AG20443 (cell line): ENCODE data around the gene U2AF1.
"Not testable (repeated sequence)": the region's sequence is repeated elsewhere in the genome, so short reads cannot be mapped to it uniquely, and the experiment has no call there.

Source experiments
- DNase-seq: peaks from one replicate; pipeline ENCODE4 v3.0.0; 2012; ENCODE audit warnings: low spot score, mixed read lengths

U2AF1 gene

DNA sequence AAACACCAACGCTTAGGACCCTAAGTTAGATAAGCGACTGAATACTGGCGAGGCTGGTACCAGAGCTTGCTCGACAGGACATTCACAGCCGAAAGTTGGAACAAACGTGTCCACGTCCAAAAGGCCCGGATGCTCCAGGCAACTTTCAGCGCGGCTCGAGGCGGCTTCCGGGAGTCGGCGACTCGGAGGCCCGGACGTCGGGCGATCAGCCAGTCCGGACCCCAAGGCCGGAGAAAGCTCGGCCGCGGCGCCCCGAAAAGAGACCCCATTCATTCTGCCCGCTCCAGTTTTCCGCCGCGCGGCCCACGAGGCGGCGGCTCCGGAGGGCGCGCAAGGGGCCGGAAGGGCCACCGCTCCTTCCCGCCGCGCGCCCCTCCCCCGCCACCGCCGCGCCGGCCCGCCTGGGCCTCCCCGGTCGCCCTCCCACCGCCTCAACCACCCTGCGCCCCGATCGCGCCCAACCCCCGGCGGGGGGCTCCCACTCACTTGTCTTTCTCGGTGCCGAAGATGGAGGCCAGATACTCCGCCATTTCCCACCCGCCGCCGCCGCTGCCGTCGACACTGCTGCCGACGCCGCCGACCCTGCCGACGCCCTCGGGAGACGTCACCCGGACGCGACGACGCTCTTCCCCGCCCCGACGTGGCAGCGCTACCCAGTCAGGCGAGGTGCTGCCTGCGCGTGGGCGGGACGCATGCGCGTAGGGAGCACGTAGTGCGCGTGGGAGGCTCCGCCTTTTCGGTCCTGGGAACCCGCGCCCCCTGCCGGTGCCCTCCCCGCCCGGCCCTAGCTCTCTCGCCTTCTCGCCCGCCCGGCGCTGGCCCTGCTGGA is at the start of gene U2AF1:
TSS of gene U2AF1 (minus strand) at position 606 of the 829 bp plus-strand sequence. CDS start at position 530, 76 bp downstream.
- not testable (repeated sequence) for DNase-seq

- not testable (repeated sequence) for DNase-seq
Measured at GRCh38 chr21:43153601-43154000, 46.2 kb upstream of the U2AF1 start.

DNA sequence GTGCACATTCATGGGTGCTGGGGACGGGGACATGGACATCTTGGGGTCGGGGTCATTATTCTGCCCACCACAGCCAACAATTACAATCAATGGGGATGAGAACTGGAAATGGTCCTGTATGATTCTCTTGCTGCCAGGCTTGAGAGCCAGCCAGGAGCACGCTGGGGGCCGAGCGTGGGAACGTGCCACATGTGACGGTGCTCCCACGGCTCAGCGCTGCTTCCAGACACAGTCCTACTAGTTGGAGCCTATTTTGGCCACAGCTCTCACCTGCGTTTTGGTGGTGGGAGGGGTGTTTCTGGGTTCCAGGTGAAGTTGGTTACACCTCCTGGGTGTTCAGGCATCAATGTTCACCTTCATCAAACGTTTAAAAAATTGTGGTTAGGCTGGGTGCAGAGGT is 42.0 kb upstream of the U2AF1 start:
- not testable (repeated sequence) for DNase-seq

- not testable (repeated sequence) for DNase-seq
Measured at GRCh38 chr21:43147999-43148398, 40.6 kb upstream of the U2AF1 start.

GRCh38 chr21:43146637-43147036 is 39.3 kb upstream of the U2AF1 start:
- DNase-seq, result not testable (repeated sequence)

DNA sequence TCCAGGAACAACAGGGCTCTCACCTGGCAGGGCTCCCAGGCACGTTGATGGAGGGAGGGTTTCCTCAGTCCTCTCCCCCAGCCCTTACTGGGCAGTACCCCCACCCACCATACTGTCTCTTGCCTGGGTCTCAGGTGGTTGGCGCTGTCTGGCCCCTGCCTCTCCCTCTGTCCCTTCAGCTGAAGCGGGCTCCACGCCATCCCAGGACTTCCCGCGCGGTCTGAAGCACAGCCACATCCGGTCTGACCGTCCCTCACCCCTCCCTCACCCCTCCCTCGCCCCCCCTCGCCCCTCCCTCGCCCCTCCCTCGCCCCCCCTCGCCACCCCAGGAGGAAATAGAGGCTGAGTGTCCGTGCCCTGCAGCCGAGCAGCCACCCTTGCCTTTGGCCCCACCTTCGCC is 34.0 kb upstream of the U2AF1 start:
- not testable (repeated sequence) for DNase-seq

DNA sequence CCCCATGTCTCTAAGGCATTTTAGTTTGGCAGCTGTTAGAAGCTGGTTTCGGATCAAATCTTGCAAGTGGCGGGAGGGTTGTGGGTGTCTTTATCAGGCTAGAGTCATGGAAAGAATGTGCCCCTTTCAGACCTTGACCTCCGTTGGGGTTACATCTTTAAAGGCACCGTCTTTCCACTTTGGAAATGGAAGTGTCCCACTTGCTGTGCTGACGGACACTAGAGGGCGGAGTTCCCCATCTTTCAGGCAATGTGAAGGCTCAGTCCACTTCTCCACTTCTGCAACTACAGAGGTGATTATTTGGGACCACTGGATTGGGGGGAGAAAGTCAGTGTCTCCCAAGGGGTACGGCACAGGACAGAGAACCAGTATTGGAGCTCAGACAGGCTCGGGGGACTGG is 31.6 kb upstream of the U2AF1 start:
- not testable (repeated sequence) for DNase-seq

GRCh38 chr21:43134520-43134919 is 27.1 kb upstream of the U2AF1 start:
- not testable (repeated sequence) for DNase-seq

- not testable (repeated sequence) for DNase-seq
Measured at GRCh38 chr21:43130094-43130493, 22.7 kb upstream of the U2AF1 start.

- not testable (repeated sequence) for DNase-seq
Measured at GRCh38 chr21:43115956-43116355, 8.6 kb upstream of the U2AF1 start.

DNA sequence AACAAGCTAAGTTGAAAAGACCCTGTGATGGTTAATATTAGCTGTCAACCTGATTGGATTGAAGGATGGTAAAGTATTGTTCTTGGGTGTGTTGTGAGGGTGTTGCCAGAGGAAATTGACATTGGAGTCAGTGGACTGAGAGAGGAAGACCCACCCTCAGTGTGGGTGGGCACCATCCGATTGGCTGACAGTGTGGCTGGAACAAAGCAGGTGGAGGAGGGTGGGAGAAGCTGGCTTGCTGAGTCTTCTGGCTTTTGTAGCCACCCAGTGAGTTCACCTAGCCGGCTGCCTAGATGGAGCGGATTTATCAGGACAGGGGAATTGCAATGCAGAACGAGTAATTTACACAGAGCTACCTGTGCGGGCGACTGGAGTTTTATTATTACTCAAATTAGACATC is 7.1 kb upstream of the U2AF1 start:
- not testable (repeated sequence) for DNase-seq

DNA sequence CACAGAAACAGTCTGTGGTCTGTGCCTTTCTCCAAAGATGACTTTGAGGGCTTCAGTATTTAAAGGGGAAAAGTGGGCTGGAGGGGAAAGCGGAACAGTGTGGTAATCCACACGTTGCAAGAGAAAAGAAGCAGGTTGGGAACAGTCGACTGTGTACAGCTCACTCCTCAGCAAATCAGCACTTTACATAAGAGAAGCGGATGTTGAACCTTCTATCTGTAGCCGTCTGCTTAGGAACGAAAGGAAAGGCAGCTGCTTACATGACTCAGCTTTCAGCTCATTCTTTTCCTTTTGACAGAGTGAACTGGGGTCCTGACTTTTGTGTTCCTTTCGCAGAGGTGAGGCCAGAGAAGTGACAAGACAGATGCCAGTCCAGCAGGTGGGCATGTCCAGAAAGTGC is 1.6 kb upstream of the U2AF1 start:
- not testable (repeated sequence) for DNase-seq

GRCh38 chr21:43108177-43108576 is 807 bp upstream of the U2AF1 start:
- DNase-seq, result not testable (repeated sequence)

GRCh38 chr21:43107794-43108137 is 396 bp upstream of the U2AF1 start:
- DNase-seq, result not testable (repeated sequence)

DNA sequence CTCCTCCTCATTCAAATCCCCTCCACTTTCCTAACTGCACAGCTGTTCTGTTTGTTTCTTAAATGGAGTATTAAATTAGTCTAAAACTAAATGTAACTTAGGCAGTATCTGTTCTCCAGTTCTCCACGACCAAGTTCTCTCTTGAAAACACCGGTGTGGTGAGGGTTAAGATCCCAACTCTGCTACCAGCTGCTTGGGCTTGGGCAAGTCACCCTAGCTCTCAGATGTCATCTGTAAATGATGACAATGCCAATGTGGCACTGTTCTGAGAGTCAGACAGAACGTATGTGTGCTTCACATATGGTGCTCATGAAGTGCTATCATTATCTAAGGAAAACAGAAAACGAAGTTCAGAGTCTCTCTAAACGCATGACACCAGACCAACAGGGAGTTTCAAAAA is 2.7 kb downstream of the U2AF1 start:
- not testable (repeated sequence) for DNase-seq

- DNase-seq, result not testable (repeated sequence)
Measured at GRCh38 chr21:43102281-43102680, 5.1 kb downstream of the U2AF1 start.

DNA sequence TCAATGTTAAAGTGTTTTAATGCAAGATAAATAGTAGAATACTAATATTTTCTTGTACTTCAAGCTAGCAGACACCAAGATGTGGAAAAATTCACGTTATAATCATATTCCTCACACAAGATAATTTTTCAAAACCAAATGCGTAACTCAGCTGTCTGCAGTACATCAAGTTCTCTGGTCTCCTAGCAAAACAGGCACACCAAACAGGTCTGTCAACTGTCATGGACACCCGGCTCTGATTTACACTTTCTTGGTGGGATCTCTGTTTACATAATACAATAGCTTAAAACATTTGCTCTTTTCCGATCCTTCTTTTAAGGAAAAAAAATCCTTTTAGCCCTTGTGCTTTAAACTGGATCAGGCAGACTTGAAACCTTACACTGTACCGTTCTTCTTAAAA is 5.7 kb downstream of the U2AF1 start:
- DNase-seq, result not testable (repeated sequence)

GRCh38 chr21:43101000-43101399 is 6.4 kb downstream of the U2AF1 start:
- DNase-seq, result not testable (repeated sequence)

- DNase-seq, result not testable (repeated sequence)
Measured at GRCh38 chr21:43091979-43092614, 15.3 kb downstream of the U2AF1 start.

GRCh38 chr21:43090947-43091346 is 16.4 kb downstream of the U2AF1 start:
- not testable (repeated sequence) for DNase-seq

- not testable (repeated sequence) for DNase-seq
Measured at GRCh38 chr21:43089463-43089862, 17.9 kb downstream of the U2AF1 start.

DNA sequence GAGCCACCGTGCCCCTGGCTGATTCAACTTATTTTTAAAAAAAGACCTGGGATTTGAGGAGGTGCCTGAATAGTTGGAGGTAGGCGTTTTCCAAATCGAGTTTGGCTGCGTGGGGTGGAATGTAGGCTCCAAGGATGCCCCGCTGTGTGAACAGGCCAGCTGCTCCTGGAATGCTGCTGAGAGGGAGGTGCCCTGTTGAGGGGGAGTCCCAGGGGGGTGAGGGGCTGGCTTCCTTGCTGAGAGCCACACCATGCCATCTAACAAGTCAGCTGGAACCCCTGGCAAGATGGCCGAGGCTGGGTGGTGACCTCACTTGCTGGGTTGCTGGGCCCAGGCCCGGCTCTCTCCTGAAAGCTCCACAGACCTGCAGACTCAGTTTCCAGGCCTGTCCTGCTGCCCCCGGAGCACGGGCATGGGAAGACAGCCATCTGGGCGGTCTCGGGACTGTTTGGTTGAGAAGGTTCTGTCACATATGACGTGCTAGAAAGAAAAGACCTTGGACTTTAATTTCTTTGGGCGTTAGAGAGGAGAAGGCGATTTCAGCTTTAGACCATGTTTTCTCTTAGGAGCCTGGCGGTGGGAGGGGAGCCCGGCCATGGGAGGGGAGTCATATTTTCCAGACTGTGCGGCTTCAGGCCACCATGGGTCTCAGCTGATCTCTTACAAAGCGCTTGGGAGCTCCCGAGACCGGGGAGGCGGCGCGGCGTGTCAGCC is 24.6 kb downstream of the U2AF1 start:
- DNase-seq, result not testable (repeated sequence)

DNA sequence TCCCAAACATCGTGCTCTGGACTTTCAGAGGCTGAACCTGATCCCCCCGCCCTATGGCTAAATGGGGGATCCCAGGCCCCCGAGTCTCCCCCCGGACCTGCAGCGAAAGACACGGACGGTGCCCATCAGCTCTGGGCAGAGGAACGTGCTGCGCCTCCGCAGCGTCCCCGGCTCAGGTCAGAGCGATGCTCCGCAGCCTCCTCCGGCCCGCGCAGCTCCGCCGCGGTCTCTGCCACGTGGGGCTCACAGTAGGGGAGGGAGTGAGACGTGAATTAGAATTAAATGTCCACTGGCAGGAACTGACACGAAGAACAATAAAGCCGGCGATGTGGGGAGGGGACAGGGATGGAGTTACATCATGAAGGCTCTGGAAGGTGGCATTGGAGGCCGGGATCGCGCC is 30.7 kb downstream of the U2AF1 start:
- not testable (repeated sequence) for DNase-seq
